K562 (cell line): ENCODE measurements around the gene EPDR1. TPM values are rescaled to one million over a fixed set of nuclear protein-coding genes. Genes with fewer than 3 reads are reported as not detected.
A peak's percentile ranks its signal among the peaks of the same experiment; 100 is the strongest.

Source experiments
- ATAC-seq: fragments of 200-7000 bp; cut with Tn5 transposase; 3 replicates; pipeline ENCODE4 v1.9.1; 2020; ENCODE audit warnings: moderate library complexity
- BruUV-seq: library from RNA; stranded (reverse); fragments of 400-500 nt; replicated peaks from 2 replicates; lab custom pipeline; 2021; lab: Mats Ljungman, UMichigan
- CTCF ChIA-PET: fragments of 300-600 bp; formaldehyde crosslinking; extraction: SDS; loops from one replicate; lab custom pipeline; 2021; ENCODE audit warnings: low intra/inter-chr PET ratio; lab: Yijun Ruan, JAX
- POLR2A ChIA-PET: fragments of 300-600, 350-650 bp; sonication (Branson Sonifier 250); formaldehyde crosslinking; extraction: SDS; loops from one replicate; lab custom pipeline; 2021; ENCODE audit warnings: antibody characterized with exemption, inconsistent platforms; lab: Yijun Ruan, JAX
- DNase-seq, 4 experiments: peaks; one replicate each; pipeline versions ENCODE4 v3.0.0 to v3.0.0-alpha.2; 2011 to 2018; ENCODE audit warnings: low spot score in 3 of 4, mixed read lengths in 3 of 4; ENCODE audit errors: extremely low read depth in 1 of 4
- FAIRE-seq: peaks from 2 replicates; lab custom pipeline; 2011; peaks lifted over from hg19 to GRCh38; lab: Jason Lieb, UNC
- H2AFZ ChIP-seq: 2 replicates; pipeline ENCODE4 v1.6.0; 2011; ENCODE audit warnings: low read depth, low read length, control low read depth, inconsistent platforms
- H3K27ac ChIP-seq: fragments of 200-600 bp; 3 replicates; pipeline ENCODE4 v1.8.0; 2011; ENCODE audit warnings: low read depth, mild to moderate bottlenecking, control low read depth, inconsistent platforms, low read length, moderate library complexity, mixed read lengths; ENCODE audit errors: extremely low read depth
- H3K27me3 ChIP-seq, 2 experiments: fragments of 300-600 bp in 1 of 2; 2 replicates in 1 of 2; 3 replicates in 1 of 2; pipeline versions ENCODE4 v1.6.0 to v1.8.0; 2011; ENCODE audit warnings: inconsistent platforms in 2 of 2, low read length in 2 of 2, mild to moderate bottlenecking in 1 of 2, mixed read lengths in 1 of 2, moderate library complexity in 1 of 2; ENCODE audit not compliant: control insufficient read depth in 2 of 2, insufficient read depth in 2 of 2
- H3K36me3 ChIP-seq: fragments of 300-600 bp; 3 replicates; pipeline ENCODE4 v1.8.0; 2011; ENCODE audit warnings: mild to moderate bottlenecking, low read length, inconsistent platforms; ENCODE audit not compliant: control insufficient read depth, insufficient read depth
- H3K4me1 ChIP-seq, 2 experiments: fragments of 200-600 bp in 1 of 2; replicated peaks in 1 of 2; 2 replicates in 1 of 2; 3 replicates in 1 of 2; pipeline versions ENCODE4 v1.5.1 to v1.8.0; 2011; ENCODE audit warnings: inconsistent platforms in 2 of 2, low read length in 2 of 2, mild to moderate bottlenecking in 1 of 2, mixed read lengths in 1 of 2, moderate library complexity in 1 of 2; ENCODE audit not compliant: control insufficient read depth in 2 of 2, insufficient read depth in 2 of 2
- H3K4me2 ChIP-seq: 2 replicates; pipeline ENCODE4 v1.6.1; 2011; ENCODE audit warnings: low read length, control low read depth, inconsistent platforms, mixed read lengths; ENCODE audit not compliant: insufficient read depth
- H3K4me3 ChIP-seq: fragments of 200-600 bp; sonication (generic), shearing (Covaris generic); 2 replicates; pipeline ENCODE4 v1.5.1; 2016; ENCODE audit warnings: control low read depth, inconsistent platforms
- H3K79me2 ChIP-seq: fragments of 200-600 bp; 3 replicates; pipeline ENCODE4 v1.8.0; 2011; ENCODE audit warnings: low read length, inconsistent platforms; ENCODE audit not compliant: control insufficient read depth, insufficient read depth
- H3K9ac ChIP-seq, 2 experiments: 2 replicates each; pipeline versions ENCODE4 v1.6.0 to v1.6.1; 2011; ENCODE audit warnings: low read depth in 2 of 2, low read length in 2 of 2, control low read depth in 1 of 2, inconsistent platforms in 1 of 2, mild to moderate bottlenecking in 1 of 2, mixed read lengths in 1 of 2; ENCODE audit not compliant: insufficient read depth in 1 of 2
- H3K9me1 ChIP-seq: one replicate; pipeline ENCODE4 v1.6.0; 2011; ENCODE audit warnings: inconsistent platforms, mild to moderate bottlenecking, low read length, moderate library complexity; ENCODE audit not compliant: control insufficient read depth, insufficient read depth
- H3K9me3 ChIP-seq: replicated peaks from 2 replicates; pipeline ENCODE4 v1.5.1; 2011; ENCODE audit warnings: low read depth, low read length, inconsistent platforms; ENCODE audit not compliant: control insufficient read depth, insufficient read depth
- H4K20me1 ChIP-seq: replicated peaks from 2 replicates; pipeline ENCODE4 v1.6.1; 2011; ENCODE audit warnings: low read length, inconsistent platforms, mixed read lengths; ENCODE audit not compliant: control insufficient read depth, insufficient read depth
- CTCF ChIP-seq, 3 experiments: IDR thresholded peaks in 2 of 3; conservative IDR thresholded peaks in 1 of 3; 2 replicates each; pipeline ENCODE4 v1.5.1; 2011 to 2012; ENCODE audit warnings: low read length in 3 of 3, mild to moderate bottlenecking in 3 of 3, control low read depth in 2 of 3, improper control_type of control experiment in 1 of 3, inconsistent platforms in 1 of 3, low read depth in 1 of 3, mixed read lengths in 1 of 3, moderate library complexity in 1 of 3; ENCODE audit not compliant: insufficient read depth in 2 of 3
- ESRRA ChIP-seq: fragments of 450-650 bp; IDR thresholded peaks from 2 replicates; pipeline ENCODE4 v1.6.1; 2014; ENCODE audit warnings: low read depth, mild to moderate bottlenecking, moderate library complexity, borderline replicate concordance
- SRF ChIP-seq, 2 experiments: fragments of 250-450, 450-650 bp in 1 of 2; sonication (Bioruptor Pico) in 1 of 2; sonication (generic) in 1 of 2; formaldehyde crosslinking; IDR thresholded peaks; 2 replicates each; pipeline versions ENCODE4 v1.5.0 to v1.5.1; 2020 to 2022; ENCODE audit warnings: mild to moderate bottlenecking in 1 of 2, missing genetic modification reagents in 1 of 2
- U2AF1 ChIP-seq: fragments of 200-400 bp; formaldehyde crosslinking; optimal IDR thresholded peaks from 2 replicates; pipeline ENCODE3; 2017; ENCODE audit warnings: mild to moderate bottlenecking, low read depth, low read length, moderate library complexity
- ZBED1 ChIP-seq: IDR thresholded peaks from 2 replicates; pipeline ENCODE4 v1.6.1; 2014
- ZNF134 ChIP-seq: fragments of 250-450 bp; sonication (Bioruptor Pico); conservative IDR thresholded peaks from 2 replicates; pipeline ENCODE4 v1.4.0; 2020
- WGBS: fragments of 100-300 bp; shearing (Covaris generic); methylation state at CpG from one replicate; pipeline ENCODE4 v1.1.6; 2016; ENCODE audit warnings: low coverage, mixed read lengths; ENCODE audit not compliant: insufficient coverage; ENCODE audit errors: missing lambda C conversion rate; 5-methylcytosine and 5-hydroxymethylcytosine counted together
- in situ Hi-C: fragments of 300-500 bp; cut with MboI; formaldehyde crosslinking; loops from 4 replicates; pipeline ENCODE4 v1.15.0; 2018; ENCODE audit warnings: inconsistent platforms, mixed read lengths
- intact Hi-C: fragments of 100-400 bp; cut with micrococcal nuclease; formaldehyde crosslinking; loops from 2 replicates; pipeline ENCODE4 v1.14.2; 2022
- polyA plus RNA-seq, 8 experiments: library from polyadenylated mRNA; depleted of rRNA in 4 of 8; stranded (reverse) in 5 of 8; unstranded in 3 of 8; fragments of >200 nt; fragmentation: Nextera tagmentation in 2 of 8; fragmentation: Illumina TruSeq in 1 of 8; extraction: Ambion mirVana in 2 of 8; extraction: Trizol in 1 of 8; gene quantifications; 2 replicates each; pipeline versions ENCODE4 v1.2.1 to v1.2.3, GENCODE V29; 2011 to 2014; ENCODE audit warnings: inconsistent platforms in 1 of 8, missing spikeins in 1 of 8
- total RNA-seq, 7 experiments: library from RNA; depleted of rRNA in 6 of 7; stranded (reverse); fragments of >200 nt in 6 of 7; fragmentation: Illumina TruSeq in 2 of 7; extraction: Trizol in 2 of 7; gene quantifications; 2 replicates each; pipeline versions ENCODE4 v1.2.1 to v1.2.3, GENCODE V29; 2011 to 2021; ENCODE audit warnings: low replicate concordance in 1 of 7

EPDR1 gene
- total and polyA plus RNA-seq, 9 of the 15 experiments (the other 6 are each of a cell fraction or from before 2014, with no cell fraction given), result 0.01 to 0.11 TPM; not detected in 7

GRCh38 chr7:37918526-37918925 lies 1.9 kb upstream of the EPDR1 start:
- Histone ChIP-seq H2AFZ (no peak overlapping the region), H3K9ac (no peak overlapping the region), H3K9me1 (no peaks in the 10 kb centered on the region), H4K20me1 (no peaks in the 10 kb centered on the region), H3K79me2 (no peaks in the 10 kb centered on the region), H3K36me3 (no peaks in the 10 kb centered on the region), H3K4me2 (no peak overlapping the region), H3K9me3 (no peaks in the 10 kb centered on the region), H3K4me1 (peaks cover 9 to 26% of the 10 kb centered on the region in 2 experiments; a peak in 4 of 5 replicates), H3K27ac (no peak overlapping the region), H3K4me3 (no peak overlapping the region), H3K27me3 (peaks cover 0 to 8% of the 10 kb centered on the region in 2 experiments; a peak in 3 of 5 replicates)
- WGBS, result 36% methylated on average over 4 of the region's 4 CpGs
- POLR2A ChIA-PET, result interaction anchor here (0.6 to 1.0 kb wide), 3 partner anchors 11 to 421 kb away, joined by 3 read pairs; no protein-coding TSS in a partner anchor
- no peak for ATAC-seq
- intact Hi-C loops (no loop called here), in situ Hi-C loops (no loop called here)
- no TSS peak for BruUV-seq
- CTCF ChIA-PET, result no interaction called here
- FAIRE-seq, result no peak
- TF ChIP-seq SRF (CRISPR knock-in tag; IDR thresholded peaks at IDR 0.05), result peak in 1 of 2 experiments; percentile 21; a peak in 1 of 4 replicates
- no peak for TF ChIP-seq ESRRA
- no peak for TF ChIP-seq U2AF1
- no peak for TF ChIP-seq ZBED1
- no peak for TF ChIP-seq ZNF134
- TF ChIP-seq CTCF (IDR thresholded peaks at IDR 0.05 in 2 of 3, conservative IDR thresholded peaks at IDR 0.05 in 1 of 3; ENCODE audit: insufficient read depth in 2 of 3, low read depth in 1 of 3, low read length in 3 of 3), result peak in 2 of 3 experiments; percentile 10 to 22; a peak in 2 of 6 replicates
- no peak for DNase-seq
